ENCODE data around the gene KXD1.

The KXD1 gene

DNA sequence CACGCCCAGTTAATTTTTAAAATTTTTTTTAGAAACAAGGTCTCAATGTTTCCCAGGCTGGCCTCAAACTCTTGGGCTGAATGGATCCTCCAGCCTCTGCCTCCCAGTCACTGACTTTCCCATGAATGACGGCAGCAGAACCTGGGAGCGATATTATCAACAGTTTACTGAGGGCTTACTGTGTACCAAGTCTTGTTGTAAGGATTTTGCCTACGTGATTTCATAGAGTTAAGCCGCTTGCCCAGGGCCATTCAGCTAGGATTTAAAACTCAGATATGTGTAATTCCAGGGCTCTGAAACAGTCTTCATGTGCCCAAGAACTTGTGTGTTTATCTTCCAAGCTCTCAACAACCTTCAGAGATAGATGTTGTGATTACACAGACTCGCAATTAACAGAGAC, 6.0 kb upstream of the KXD1 start:
- H3K27ac ChIP-seq (ENCODE audit: low read depth, low read length) = no peak overlapping the region
- peaks cover under 1% of the 10 kb centered on the region; the same call in 1 of the 2 replicates for H3K4me1 ChIP-seq (ENCODE audit: control insufficient read depth, low read length)
- no peaks in the 10 kb centered on the region for H3K79me2 ChIP-seq (ENCODE audit: control insufficient read depth, low read length)
- no peaks in the 10 kb centered on the region for H3K9me3 ChIP-seq (ENCODE audit: control insufficient read depth, insufficient read depth, low read length)
- no peaks in the 10 kb centered on the region for H3K36me3 ChIP-seq (ENCODE audit: control insufficient read depth, low read length)
- H3K4me2 ChIP-seq (ENCODE audit: low read length) = no peak overlapping the region
- no peaks in the 10 kb centered on the region for H3K9me2 ChIP-seq (replicated peaks; ENCODE audit: control insufficient read depth, low read length)
- peaks cover 3% of the 10 kb centered on the region; the same call in 1 of the 2 replicates for H3F3A ChIP-seq (ENCODE audit: control insufficient read depth, insufficient read depth)
- no peak for TF ChIP-seq EZH2phosphoT487 (IDR thresholded peaks at IDR 0.05; ENCODE audit: borderline replicate concordance, low read length)
- TF ChIP-seq, protein P1, sequence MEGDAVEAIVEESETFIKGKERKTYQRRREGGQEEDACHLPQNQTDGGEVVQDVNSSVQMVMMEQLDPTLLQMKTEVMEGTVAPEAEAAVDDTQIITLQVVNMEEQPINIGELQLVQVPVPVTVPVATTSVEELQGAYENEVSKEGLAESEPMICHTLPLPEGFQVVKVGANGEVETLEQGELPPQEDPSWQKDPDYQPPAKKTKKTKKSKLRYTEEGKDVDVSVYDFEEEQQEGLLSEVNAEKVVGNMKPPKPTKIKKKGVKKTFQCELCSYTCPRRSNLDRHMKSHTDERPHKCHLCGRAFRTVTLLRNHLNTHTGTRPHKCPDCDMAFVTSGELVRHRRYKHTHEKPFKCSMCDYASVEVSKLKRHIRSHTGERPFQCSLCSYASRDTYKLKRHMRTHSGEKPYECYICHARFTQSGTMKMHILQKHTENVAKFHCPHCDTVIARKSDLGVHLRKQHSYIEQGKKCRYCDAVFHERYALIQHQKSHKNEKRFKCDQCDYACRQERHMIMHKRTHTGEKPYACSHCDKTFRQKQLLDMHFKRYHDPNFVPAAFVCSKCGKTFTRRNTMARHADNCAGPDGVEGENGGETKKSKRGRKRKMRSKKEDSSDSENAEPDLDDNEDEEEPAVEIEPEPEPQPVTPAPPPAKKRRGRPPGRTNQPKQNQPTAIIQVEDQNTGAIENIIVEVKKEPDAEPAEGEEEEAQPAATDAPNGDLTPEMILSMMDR (IDR thresholded peaks at IDR 0.05; ENCODE audit: low read depth, low read length, poor library complexity, severe bottlenecking) = no peak
- H3K27me3 ChIP-seq (ENCODE audit: control insufficient read depth, low read length) = no peaks in the 10 kb centered on the region
- H3K4me3 ChIP-seq (ENCODE audit: low read length) = no peak overlapping the region
- H4K20me1 ChIP-seq (ENCODE audit: control insufficient read depth, insufficient read depth, low read depth, low read length) = no peaks in the 10 kb centered on the region

DNA sequence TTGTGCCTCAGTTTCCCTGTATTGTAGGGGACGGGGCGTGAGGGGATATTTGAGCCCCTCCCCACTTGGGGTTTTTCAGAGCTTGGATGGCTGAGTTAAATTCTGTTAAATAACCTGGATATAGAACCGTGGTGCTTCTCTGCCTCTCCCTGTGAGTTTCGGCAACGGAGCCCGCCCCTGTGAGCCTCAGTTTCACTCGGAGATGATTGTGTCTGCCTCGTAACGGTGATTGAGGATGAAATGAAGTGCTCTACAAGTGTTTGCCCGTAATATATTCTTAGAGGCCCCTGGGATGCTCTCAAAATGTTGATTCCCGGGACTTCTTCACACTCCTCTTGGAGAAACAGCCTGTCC, 509 bp downstream of the KXD1 start:
- no peak for TF ChIP-seq EZH2phosphoT487 (IDR thresholded peaks at IDR 0.05; ENCODE audit: borderline replicate concordance, low read length)
- TF ChIP-seq, protein P1 (IDR thresholded peaks at IDR 0.05; ENCODE audit: low read depth, low read length, poor library complexity, severe bottlenecking) = no peak
- Histone ChIP-seq H3K4me3 (ENCODE audit: low read length) (peak overlapping the region; percentile 79), H3K36me3 (ENCODE audit: control insufficient read depth, low read length) (peaks cover 19% of the 10 kb centered on the region), H3K4me1 (ENCODE audit: control insufficient read depth, low read length) (peaks cover 20% of the 10 kb centered on the region), H3K27ac (ENCODE audit: low read depth, low read length) (peak overlapping the region; percentile 27), H3K27me3 (ENCODE audit: control insufficient read depth, low read length) (no peaks in the 10 kb centered on the region), H3K4me2 (ENCODE audit: low read length) (peak overlapping the region; percentile 81), H3K9me3 (ENCODE audit: control insufficient read depth, insufficient read depth, low read length) (no peaks in the 10 kb centered on the region), H3F3A (ENCODE audit: control insufficient read depth, insufficient read depth) (no peaks in the 10 kb centered on the region), H3K79me2 (ENCODE audit: control insufficient read depth, low read length) (peaks cover 27% of the 10 kb centered on the region), H4K20me1 (ENCODE audit: control insufficient read depth, insufficient read depth, low read depth, low read length) (no peaks in the 10 kb centered on the region), H3K9me2 (replicated peaks; ENCODE audit: control insufficient read depth, low read length) (no peaks in the 10 kb centered on the region)

DNA sequence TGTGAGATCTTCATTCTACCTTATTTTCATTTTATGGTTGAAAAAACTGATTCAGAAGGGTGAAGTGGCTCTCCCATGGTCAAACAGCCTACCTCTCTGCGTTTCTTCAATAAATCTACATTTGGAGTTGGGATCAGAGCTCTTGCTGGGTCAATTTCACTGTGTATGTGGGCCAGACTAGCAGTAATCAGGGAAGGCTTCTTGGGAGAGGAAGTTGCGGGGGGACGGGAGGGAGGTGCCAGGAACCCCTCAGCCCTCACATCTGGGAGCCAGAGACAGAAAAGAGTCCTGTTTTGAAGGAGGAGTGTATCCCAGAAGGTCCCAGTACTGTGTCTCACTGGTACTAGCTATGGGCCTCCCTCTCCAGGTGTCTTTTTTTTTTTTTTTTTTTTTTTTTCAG, 934 bp downstream of the KXD1 start:
- Histone ChIP-seq H3K4me1 (ENCODE audit: control insufficient read depth, low read length) (peaks cover 20% of the 10 kb centered on the region), H3K79me2 (ENCODE audit: control insufficient read depth, low read length) (peaks cover 27% of the 10 kb centered on the region), H3K27me3 (ENCODE audit: control insufficient read depth, low read length) (no peaks in the 10 kb centered on the region), H3K4me2 (ENCODE audit: low read length) (peak overlapping the region; percentile 81), H3K9me3 (ENCODE audit: control insufficient read depth, insufficient read depth, low read length) (no peaks in the 10 kb centered on the region), H4K20me1 (ENCODE audit: control insufficient read depth, insufficient read depth, low read depth, low read length) (no peaks in the 10 kb centered on the region), H3K36me3 (ENCODE audit: control insufficient read depth, low read length) (peaks cover 21% of the 10 kb centered on the region), H3K4me3 (ENCODE audit: low read length) (peak overlapping the region; percentile 79), H3K9me2 (replicated peaks; ENCODE audit: control insufficient read depth, low read length) (no peaks in the 10 kb centered on the region), H3F3A (ENCODE audit: control insufficient read depth, insufficient read depth) (no peaks in the 10 kb centered on the region), H3K27ac (ENCODE audit: low read depth, low read length) (peak overlapping the region; percentile 27)
- TF ChIP-seq EZH2phosphoT487 (IDR thresholded peaks at IDR 0.05; ENCODE audit: borderline replicate concordance, low read length) = no peak
- TF ChIP-seq, protein P1 (IDR thresholded peaks at IDR 0.05; ENCODE audit: low read depth, low read length, poor library complexity, severe bottlenecking) = no peak
